Neural crest cell (in vitro differentiated cells): ENCODE data around the gene FAM117A. TPM values are rescaled to one million over a fixed set of nuclear protein-coding genes. Genes with fewer than 3 reads are reported as not detected.

Source experiments
- DNase-seq: peaks from one replicate; pipeline ENCODE4 v3.0.0; 2021; ENCODE audit warnings: low read depth, mixed read lengths, low spot score
- H3K27ac Mint-ChIP-seq: one replicate; pipeline ENCODE4 v1.8.0; 2021; ENCODE audit warnings: mild to moderate bottlenecking, mixed read lengths; ENCODE audit not compliant: unreplicated experiment
- H3K27me3 Mint-ChIP-seq: 2 replicates; pipeline ENCODE4 v1.8.0; 2021; ENCODE audit warnings: low read depth, mild to moderate bottlenecking, mixed read lengths
- H3K36me3 Mint-ChIP-seq: 2 replicates; pipeline ENCODE4 v1.8.0; 2021; ENCODE audit warnings: low read depth, mild to moderate bottlenecking, mixed read lengths
- H3K4me1 Mint-ChIP-seq: 2 replicates; pipeline ENCODE4 v1.8.0; 2021; ENCODE audit warnings: mixed read lengths
- H3K4me3 Mint-ChIP-seq: one replicate; pipeline ENCODE4 v1.8.0; 2021; ENCODE audit warnings: mild to moderate bottlenecking, mixed read lengths
- H3K9me3 Mint-ChIP-seq: 2 replicates; pipeline ENCODE4 v1.8.0; 2021; ENCODE audit warnings: mixed read lengths
- total RNA-seq: library from RNA; stranded (reverse); gene quantifications from 2 replicates; pipeline ENCODE4 v1.2.1, GENCODE V29; 2021
- TF ChIP-seq, protein P1 (sequence below): fragments of 200-600 bp; sonication (generic); conservative IDR thresholded peaks from 2 replicates; pipeline ENCODE4 v1.5.0; 2021; ENCODE audit warnings: antibody characterized with exemption, mild to moderate bottlenecking

The FAM117A gene
- total RNA-seq, 1 donor from 2014 or later: 17.0 TPM

DNA sequence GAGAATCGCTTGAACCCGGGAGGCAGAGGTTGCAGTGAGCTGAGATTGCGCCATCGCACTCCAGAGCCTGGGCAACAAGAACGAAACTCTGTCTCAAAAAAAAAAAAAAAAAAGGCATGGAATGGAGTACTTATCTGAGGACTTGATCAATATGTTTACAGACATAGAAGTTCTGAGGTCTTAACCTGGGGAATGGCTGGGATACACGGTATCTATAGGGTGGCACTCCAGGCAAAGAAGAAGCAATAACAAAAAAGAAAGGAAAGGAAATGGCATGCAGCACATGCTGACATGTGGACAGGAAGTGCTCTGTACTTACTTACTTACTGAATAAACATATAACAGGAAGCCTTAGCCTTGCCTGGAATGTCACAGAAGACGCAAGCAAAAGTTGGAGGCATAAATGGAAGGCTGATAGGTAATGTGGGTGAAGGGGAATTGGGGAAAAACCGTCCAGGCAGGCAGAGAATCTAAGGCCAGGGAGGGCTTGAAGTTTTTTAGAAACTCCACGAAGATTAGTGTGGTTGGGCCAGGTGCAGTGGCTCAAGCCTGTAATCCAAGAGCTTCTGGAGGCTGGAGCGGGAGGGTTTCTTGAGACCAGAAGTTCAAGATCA lies 75.9 kb downstream of the FAM117A start:
- no peak for DNase-seq
- Mint-ChIP-seq H3K27ac (peak overlapping the region; percentile 0), H3K4me3 (no peak overlapping the region), H3K36me3 (no peaks in the 10 kb centered on the region), H3K4me1 (peaks cover 13% of the 10 kb centered on the region), H3K27me3 (peaks cover 6% of the 10 kb centered on the region), H3K9me3 (no peaks in the 10 kb centered on the region)
- TF ChIP-seq, protein P1, sequence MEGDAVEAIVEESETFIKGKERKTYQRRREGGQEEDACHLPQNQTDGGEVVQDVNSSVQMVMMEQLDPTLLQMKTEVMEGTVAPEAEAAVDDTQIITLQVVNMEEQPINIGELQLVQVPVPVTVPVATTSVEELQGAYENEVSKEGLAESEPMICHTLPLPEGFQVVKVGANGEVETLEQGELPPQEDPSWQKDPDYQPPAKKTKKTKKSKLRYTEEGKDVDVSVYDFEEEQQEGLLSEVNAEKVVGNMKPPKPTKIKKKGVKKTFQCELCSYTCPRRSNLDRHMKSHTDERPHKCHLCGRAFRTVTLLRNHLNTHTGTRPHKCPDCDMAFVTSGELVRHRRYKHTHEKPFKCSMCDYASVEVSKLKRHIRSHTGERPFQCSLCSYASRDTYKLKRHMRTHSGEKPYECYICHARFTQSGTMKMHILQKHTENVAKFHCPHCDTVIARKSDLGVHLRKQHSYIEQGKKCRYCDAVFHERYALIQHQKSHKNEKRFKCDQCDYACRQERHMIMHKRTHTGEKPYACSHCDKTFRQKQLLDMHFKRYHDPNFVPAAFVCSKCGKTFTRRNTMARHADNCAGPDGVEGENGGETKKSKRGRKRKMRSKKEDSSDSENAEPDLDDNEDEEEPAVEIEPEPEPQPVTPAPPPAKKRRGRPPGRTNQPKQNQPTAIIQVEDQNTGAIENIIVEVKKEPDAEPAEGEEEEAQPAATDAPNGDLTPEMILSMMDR: no peak

DNA sequence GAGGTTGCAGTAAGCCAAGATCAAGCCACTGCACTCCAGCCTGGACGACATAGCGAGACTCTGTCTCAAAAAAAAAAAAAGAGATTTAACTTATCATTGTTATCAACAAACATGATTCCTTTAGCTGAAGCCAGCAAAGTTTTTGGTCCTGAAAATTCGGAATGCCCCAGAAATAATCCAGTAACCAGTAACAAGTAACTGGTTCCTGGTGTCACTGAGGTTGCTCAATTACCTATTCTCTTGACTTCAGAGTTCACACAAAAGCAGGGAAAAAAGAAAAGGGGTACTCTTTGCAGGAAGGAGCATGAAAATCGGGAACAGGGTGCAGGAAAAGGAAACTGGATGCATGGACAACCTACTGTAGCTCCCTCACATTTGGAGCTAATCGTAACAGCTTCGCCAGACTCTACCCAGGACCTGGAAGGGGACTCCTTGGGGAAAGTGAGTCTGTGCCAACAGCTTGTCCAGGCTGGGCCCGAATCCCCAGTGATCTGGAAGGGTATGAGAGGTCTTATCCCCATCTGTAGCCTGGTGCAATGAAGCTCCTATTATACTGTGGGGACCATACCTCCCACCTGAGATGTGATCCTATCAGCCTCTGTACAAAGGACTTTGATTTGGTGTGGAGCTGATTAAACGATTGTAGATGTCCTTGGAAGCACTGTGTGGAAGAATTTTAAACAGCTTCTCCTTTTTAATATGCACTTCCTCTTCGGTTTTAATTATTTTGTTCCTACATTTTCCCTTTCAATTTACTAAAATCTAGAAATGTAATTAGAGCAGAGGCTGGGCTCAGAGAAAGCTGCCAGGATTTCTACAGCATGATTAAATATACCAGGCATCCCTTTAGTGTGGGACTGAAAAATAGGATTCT lies 82.6 kb downstream of the FAM117A start:
- TF ChIP-seq, protein P1: no peak
- Mint-ChIP-seq H3K27ac (no peak overlapping the region), H3K36me3 (peaks cover 3% of the 10 kb centered on the region), H3K27me3 (peaks cover 23% of the 10 kb centered on the region), H3K9me3 (peaks cover 6% of the 10 kb centered on the region), H3K4me3 (no peak overlapping the region), H3K4me1 (peaks cover 17% of the 10 kb centered on the region)
- no peak for DNase-seq

DNA sequence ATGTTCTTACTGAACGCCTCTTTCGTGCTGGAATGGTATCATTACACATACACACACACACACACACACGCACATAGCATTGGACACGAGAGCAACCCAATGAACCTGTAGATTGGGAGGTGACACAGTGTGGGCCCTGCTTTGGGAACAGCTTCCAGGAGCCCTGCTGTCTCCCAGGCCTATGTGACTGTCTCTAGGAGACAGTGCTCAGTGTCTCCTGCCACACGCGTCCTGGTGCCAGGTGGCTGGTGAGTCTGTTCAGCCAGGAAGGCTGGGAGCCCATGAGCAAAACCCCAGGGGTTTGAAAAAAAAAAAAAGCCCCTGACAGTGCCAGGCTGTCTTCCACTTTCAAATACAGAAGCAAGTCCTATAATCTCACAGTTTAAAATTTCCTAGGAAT lies 83.6 kb downstream of the FAM117A start:
- H3K9me3 Mint-ChIP-seq: peaks cover 6% of the 10 kb centered on the region
- H3K27me3 Mint-ChIP-seq: peaks cover 23% of the 10 kb centered on the region
- H3K36me3 Mint-ChIP-seq: peaks cover 3% of the 10 kb centered on the region
- no peak overlapping the region for H3K27ac Mint-ChIP-seq
- DNase-seq: no peak
- H3K4me1 Mint-ChIP-seq: peaks cover 27% of the 10 kb centered on the region
- no peak overlapping the region for H3K4me3 Mint-ChIP-seq
- TF ChIP-seq, protein P1: no peak

DNA sequence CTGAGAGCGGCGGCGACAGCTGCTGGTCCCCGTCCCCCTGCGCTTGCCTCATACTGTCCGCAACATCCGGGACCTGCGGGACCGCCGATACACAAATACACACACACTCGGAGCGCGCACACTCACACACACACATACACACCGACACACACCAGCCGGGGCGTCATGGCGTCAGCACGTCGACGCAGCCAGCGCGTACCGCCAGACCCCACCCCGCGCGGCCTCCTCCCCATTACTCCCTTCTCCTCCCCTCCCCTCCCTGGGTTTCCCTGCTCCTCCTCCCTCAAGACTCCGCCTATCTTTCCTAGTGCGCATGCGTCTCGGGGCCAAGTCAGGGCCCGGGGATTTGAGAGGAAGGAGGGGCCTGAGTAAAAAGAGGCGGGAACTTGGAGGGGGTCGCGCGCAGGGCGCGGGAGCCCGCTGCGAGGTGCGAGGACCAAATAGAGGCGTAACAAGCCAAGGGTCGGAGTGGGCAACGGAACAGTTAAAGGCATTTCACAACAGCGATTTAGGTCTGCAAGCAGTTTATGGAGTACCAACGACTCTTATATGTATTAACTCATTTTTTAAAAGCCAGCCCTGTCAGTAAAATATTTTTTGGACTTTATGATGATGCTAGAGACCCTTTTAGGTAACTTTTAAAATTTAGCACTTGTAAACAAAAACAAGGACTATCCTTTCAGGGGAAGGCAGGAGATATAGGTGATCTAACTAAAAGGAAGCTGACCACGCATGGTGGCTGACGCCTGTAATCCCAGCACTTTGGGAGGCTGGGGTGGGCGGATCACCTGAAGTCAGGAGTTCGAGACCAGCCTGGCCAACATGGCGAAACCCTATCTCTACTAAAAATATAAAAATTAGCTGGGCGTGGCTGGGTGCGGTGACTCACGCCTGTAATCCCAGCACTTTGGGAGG lies 85.7 kb downstream of the FAM117A start, which contains the start of gene SPOP:
Gene SPOP, minus strand, starts transcription at position 165 of the 915 bp plus-strand sequence. CDS start 55,287 bp downstream, outside the sequence.
- Mint-ChIP-seq H3K4me1 (peaks cover 40% of the 10 kb centered on the region), H3K4me3 (peak within 1 kb of the TSS; percentile 97), H3K9me3 (peaks cover 6% of the 10 kb centered on the region), H3K27me3 (peaks cover 23% of the 10 kb centered on the region), H3K27ac (peak within 1 kb of the TSS; percentile 98), H3K36me3 (peaks cover 5% of the 10 kb centered on the region)
- DNase-seq: peak; percentile 98
- TF ChIP-seq, protein P1: no peak
